ENCODE data around the gene RBFOX1. TPM values are rescaled to one million over a fixed set of nuclear protein-coding genes. Genes with fewer than 3 reads are reported as not detected.
A peak's percentile ranks its signal among the peaks of the same experiment; 100 is the strongest.

The RBFOX1 gene
- total RNA-seq: 68.4 TPM
- long read RNA-seq, transcript RBFOX1-201 (13 exons, 3,268 nt): major isoform, 6 of 20 reads
- long read RNA-seq, partial matches to known transcripts: 7 of 20 reads
- long read RNA-seq, other reads (novel, unspliced or antisense): 5 of 20 reads

DNA sequence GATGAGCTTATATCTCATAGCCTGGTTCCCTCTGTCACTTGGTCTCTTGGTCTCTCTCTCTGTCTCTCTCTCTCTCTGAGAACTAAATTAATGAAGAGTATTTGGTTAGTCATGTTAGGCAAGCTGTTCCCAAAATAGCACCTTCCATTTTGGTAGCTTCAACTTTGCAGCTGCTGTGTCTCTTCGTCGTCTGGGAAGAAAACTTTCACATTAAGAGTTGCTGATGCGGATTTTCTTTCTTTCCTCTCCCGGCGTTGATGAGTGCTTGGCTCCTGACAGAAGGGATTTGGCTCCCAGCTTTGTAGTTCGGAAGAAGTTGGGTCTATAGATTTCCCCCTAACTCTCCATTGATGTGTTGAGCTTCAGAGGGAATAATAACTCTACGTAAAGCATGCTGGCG, at the start of gene RBFOX1:
TSS of gene RBFOX1 (plus strand) at position 235 of the 400 bp plus-strand sequence.
- DNase-seq (ENCODE audit: missing footprints) (no peak), ATAC-seq (peak; percentile 45)
- intact Hi-C loops (cut with DNase I): loop anchor here (2.0 kb wide), 1 partner anchor 30 kb away; no protein-coding TSS in a partner anchor

- ATAC-seq: no peak
- intact Hi-C loops (cut with DNase I): no loop called here
- DNase-seq (ENCODE audit: missing footprints): no peak
These were observed 47.9 kb upstream of the RBFOX1 start for GRCh38 chr16:7284780-7285179.

- ATAC-seq: no peak
- intact Hi-C loops (cut with DNase I): no loop called here
- DNase-seq (ENCODE audit: missing footprints): no peak
These were observed 47.1 kb upstream of the RBFOX1 start for GRCh38 chr16:7285520-7285919.

GRCh38 chr16:7289299-7289698, 43.3 kb upstream of the RBFOX1 start:
- no peak for ATAC-seq
- DNase-seq (ENCODE audit: missing footprints): no peak
- intact Hi-C loops (cut with DNase I): no loop called here

GRCh38 chr16:7290682-7291081, 42.0 kb upstream of the RBFOX1 start:
- DNase-seq (ENCODE audit: missing footprints) (no peak), ATAC-seq (no peak)
- intact Hi-C loops (cut with DNase I): no loop called here

GRCh38 chr16:7294020-7294419, 38.6 kb upstream of the RBFOX1 start:
- ATAC-seq: no peak
- intact Hi-C loops (cut with DNase I): no loop called here
- no peak for DNase-seq (ENCODE audit: missing footprints)

DNA sequence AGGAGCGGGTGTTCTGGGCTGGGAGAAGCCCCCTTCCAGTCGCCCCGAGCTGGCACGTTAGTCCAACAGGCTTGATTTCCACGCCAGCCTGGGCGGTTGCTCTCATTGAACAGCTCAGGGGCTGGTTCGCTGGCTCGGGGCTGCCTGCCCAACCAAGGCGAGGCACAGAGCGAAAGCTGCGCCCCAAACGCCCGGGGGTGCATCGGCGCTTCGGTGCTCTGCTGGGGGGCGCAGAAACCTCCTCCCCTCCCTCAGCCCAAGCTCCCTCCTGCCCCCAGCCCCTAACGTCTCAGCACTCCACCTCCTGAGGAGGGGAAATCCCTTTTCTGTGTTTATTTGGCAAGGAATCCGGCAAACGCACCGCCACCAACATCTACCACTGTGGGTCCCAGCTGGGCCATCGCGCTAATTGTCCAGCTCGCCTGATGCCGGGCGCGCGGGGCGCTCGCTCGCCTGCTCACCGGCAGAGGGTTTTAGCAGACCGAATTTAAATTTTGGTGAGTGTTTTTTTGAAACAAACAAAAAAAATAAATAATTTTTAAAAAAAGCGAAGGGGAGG, 29.5 kb upstream of the RBFOX1 start:
- ATAC-seq (peak; percentile 54), DNase-seq (ENCODE audit: missing footprints) (peak; percentile 69)
- intact Hi-C loops (cut with DNase I): no loop called here

DNA sequence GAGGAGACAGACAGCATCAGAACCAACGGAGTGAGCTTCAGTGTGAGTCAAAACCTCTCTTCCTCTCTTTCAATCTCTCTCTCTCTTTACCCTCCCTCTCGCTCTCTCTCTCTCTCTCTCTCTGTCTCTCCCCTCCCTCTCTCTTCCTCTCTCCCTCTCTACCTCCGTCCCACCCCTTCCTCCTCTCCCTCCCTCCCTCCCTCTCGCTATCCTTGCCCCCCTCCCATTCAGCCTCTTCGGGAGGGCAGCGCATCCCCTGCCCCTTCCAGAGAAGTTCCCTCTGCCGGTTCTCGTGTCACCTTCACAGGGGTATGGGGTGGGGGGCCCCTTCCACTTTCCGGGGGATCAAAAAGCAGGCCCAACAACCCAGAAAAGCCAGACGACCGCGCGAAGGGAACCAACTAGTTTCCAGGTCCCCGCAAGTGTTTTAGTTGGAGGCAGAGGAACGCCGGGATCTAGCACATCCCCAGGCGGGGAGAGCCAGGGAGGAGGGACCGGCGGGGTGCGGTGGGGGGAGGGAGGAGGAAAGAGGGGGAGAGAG, 28.9 kb upstream of the RBFOX1 start:
- no peak for DNase-seq (ENCODE audit: missing footprints)
- peak; percentile 45 for ATAC-seq
- intact Hi-C loops (cut with DNase I): no loop called here

DNA sequence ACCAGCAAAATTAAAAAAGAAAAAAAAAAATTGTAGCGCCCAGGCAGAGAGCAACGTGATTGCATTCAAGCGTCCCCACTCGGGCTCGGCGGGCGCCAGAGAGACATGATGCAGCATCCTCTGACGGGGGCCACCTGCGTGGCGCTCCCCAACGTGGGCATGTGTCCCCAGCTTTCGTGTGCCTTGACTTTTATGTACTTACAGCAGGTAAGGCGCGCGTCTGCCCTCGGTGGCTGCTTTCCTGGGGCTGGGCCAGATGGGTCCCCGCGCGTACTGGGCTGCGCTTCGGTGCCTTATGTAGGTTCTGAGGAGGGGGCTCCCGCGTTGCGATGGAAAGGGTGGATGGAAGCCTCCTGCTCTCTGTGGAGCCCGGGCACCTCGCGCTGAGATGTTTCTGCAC, 28.4 kb upstream of the RBFOX1 start:
- no peak for DNase-seq (ENCODE audit: missing footprints)
- ATAC-seq: no peak
- intact Hi-C loops (cut with DNase I): no loop called here

DNA sequence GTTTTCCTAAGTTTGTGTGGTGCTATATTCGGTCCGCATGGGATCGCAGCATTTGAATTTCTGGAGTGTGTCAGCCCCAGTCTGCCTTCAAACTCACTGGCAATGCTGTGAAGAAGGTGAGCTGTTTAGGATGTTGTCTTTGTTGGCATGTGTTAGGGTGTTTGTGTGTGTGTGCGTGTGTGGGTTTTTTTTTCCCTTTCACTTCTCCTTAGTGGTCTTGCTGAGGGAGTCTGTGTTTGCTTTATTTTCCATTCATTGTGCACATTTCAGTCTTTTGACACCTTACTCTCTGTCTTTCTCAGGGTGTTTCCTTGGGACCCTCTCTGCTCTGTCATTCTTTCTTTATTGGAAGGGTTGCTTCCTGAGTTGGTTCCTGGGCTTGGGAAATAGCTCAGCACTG, 27.7 kb upstream of the RBFOX1 start:
- DNase-seq (ENCODE audit: missing footprints) (no peak), ATAC-seq (no peak)
- intact Hi-C loops (cut with DNase I): no loop called here

- DNase-seq (ENCODE audit: missing footprints): no peak
- intact Hi-C loops (cut with DNase I): no loop called here
- ATAC-seq: peak; percentile 50
These were observed 19.5 kb upstream of the RBFOX1 start for GRCh38 chr16:7313170-7313569.

- intact Hi-C loops (cut with DNase I): no loop called here
- no peak for ATAC-seq
These were observed 18.5 kb upstream of the RBFOX1 start for GRCh38 chr16:7314163-7314562.

GRCh38 chr16:7315813-7316212, 16.8 kb upstream of the RBFOX1 start:
- DNase-seq (ENCODE audit: missing footprints) (no peak), ATAC-seq (peak; percentile 67)
- intact Hi-C loops (cut with DNase I): no loop called here

More at GRCh38 chr16:7314163-7314562, 18.5 kb upstream of the RBFOX1 start:
- DNase-seq (ENCODE audit: missing footprints): no peak

DNA sequence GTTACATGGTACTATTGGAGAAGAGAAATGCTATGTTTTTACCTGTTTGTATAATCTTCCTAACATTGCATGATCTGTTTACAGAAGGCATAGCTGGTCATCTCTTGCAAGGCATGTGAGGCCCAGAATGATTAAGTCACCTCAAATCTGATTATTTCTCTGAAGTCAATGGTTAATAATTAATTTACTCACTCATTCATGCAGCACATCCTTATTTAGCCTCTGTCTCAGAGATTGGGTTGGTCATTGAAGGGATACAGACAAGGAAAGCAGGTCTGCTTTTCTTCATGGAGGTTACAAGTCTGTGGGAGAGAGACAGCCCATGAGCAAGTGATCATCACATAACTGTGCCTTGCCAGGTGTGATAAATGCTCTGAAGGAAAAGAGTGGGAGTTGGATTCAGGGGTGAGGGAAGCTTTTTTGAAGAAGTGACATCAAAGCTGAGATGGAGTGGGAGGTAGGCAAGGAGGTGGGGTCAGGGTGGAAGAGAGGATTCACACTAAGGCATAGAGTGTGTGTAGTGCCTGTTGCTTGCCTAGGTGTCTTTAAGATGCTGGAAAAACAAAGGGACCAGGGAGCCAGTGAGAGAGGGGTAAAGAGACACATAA, 16.3 kb upstream of the RBFOX1 start:
- no peak for ATAC-seq
- no peak for DNase-seq (ENCODE audit: missing footprints)
- intact Hi-C loops (cut with DNase I): no loop called here

DNA sequence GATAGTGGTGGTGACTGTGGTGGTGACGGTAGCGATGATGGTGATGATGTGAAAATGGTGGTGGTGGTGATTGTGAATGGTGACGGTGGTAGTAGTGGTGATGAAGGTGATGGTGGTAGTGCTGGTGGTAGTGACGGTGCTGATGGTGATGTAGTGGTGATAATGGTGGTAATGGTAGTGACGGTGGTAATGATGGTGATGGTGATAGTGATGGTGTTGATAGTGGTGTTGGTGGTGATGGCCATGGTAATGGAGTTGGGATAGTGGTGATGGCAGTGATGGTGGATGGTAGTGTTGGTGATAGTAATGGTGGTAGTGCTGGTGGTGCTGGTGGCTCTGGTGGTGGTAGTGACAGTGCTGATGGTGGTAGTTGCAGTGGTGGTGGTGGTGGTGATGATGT, 14.7 kb upstream of the RBFOX1 start:
- ATAC-seq (no peak), DNase-seq (ENCODE audit: missing footprints) (no peak)
- intact Hi-C loops (cut with DNase I): no loop called here

DNA sequence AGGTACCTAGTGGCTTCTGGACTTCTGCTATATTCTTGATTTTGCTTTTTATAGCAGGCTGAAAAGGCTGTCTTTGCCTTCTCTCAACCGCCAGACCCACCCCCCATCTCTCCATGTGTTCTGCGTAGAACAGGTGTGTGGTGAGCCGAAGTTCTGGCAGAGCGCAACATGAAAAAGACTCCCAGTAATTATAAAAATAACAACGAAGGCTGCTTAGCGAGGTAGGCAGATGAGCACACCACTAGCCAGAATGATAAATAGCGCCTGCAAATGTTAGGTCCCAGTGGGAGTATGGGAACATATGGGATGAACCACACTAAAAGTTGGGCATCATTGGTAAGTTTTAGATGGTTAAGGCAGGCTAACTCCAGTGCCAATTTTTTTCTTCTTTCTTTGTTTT, 14.0 kb upstream of the RBFOX1 start:
- intact Hi-C loops (cut with DNase I): no loop called here
- DNase-seq (ENCODE audit: missing footprints) (no peak), ATAC-seq (no peak)

DNA sequence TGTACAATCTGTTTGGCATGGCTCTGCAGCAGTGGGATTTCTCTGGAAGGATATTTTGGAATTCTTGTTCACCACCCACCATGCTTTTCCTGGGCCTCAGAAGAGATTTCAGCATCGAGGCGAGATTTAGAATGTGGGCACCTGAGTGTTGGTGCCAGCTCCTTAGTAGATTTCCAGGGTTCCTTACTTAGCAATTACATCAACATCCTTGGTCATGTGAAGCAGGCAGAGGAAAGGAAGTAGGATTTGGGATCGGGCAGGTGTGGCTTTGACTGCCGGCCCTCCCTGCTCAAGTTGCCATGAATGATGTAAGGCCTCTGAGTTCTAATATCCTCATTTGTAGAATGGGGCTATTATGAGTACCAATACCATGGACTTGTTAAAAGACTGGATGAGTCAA, 13.1 kb upstream of the RBFOX1 start:
- ATAC-seq (no peak), DNase-seq (ENCODE audit: missing footprints) (no peak)
- intact Hi-C loops (cut with DNase I): no loop called here

DNA sequence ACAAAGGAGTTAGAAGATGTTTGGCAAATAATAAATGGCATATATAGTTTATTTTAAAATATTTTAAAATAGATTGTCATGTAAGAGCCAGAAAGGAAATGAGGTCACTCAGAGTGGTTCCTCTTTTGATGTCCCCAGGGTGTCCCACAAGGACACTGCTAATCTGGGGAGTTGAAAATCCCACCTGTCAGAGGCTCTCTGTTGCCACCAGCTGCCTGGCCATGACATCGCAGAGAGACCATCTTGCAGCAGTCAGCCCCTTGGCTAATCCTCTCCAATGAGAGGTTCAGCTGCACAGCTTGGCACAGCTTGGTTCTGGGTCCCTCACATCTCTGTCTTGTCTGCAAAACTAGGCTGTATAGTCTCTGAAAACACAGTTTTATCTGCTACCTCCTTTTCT, 11.0 kb upstream of the RBFOX1 start:
- intact Hi-C loops (cut with DNase I): no loop called here
- ATAC-seq: no peak
- no peak for DNase-seq (ENCODE audit: missing footprints)

GRCh38 chr16:7324321-7324720, 8.3 kb upstream of the RBFOX1 start:
- ATAC-seq (no peak), DNase-seq (ENCODE audit: missing footprints) (no peak)
- intact Hi-C loops (cut with DNase I): no loop called here

GRCh38 chr16:7325834-7326233, 6.8 kb upstream of the RBFOX1 start:
- no peak for DNase-seq (ENCODE audit: missing footprints)
- intact Hi-C loops (cut with DNase I): no loop called here
- no peak for ATAC-seq

DNA sequence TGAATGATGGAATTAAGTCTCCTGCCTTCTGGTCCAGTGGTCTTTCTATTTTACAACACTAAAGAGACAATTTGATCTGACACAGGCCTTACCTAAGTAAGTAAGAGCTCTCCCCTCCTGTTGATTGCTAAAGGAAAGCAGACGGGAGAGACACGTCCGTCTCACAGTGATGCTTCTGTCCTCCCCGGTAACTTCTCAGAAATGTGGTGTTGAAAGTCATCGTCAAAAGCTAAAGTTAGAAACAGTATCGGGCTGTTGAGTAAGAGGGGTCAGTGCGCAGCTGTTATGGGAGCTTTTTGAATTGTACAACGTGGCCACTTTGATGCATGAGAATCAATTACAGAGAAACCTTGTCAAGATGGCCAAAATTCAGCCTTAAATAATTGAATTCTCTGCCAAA, 1.9 kb upstream of the RBFOX1 start:
- ATAC-seq (peak; percentile 56), DNase-seq (ENCODE audit: missing footprints) (no peak)
- intact Hi-C loops (cut with DNase I): no loop called here

Measured in Right ventricle myocardium inferior (tissue), 1 donor.